Retina (tissue), 1 donor: Measurements from ENCODE around the gene HBP1.
"Not testable (repeated sequence)": the region's sequence is repeated elsewhere in the genome, so short reads cannot be mapped to it uniquely, and the experiment has no call there.

ENCODE experiments used
- DNase-seq: peaks from one replicate; pipeline ENCODE4 v3.0.0-alpha.2; 2016

HBP1 gene

GRCh38 chr7:107186240-107186639 is 17.4 kb downstream of the HBP1 start:
- DNase-seq, result no peak

GRCh38 chr7:107187774-107188173 is 19.0 kb downstream of the HBP1 start:
- DNase-seq, result no peak

GRCh38 chr7:107190090-107190489 is 21.3 kb downstream of the HBP1 start:
- DNase-seq, result no peak

GRCh38 chr7:107194052-107194451 is 25.2 kb downstream of the HBP1 start:
- DNase-seq, result no peak

GRCh38 chr7:107196834-107197610 is 28.2 kb downstream of the HBP1 start:
- no peak for DNase-seq

GRCh38 chr7:107201795-107202450 is 33.1 kb downstream of the HBP1 start:
- DNase-seq, result peak; percentile 44

GRCh38 chr7:107203607-107204006 is 34.8 kb downstream of the HBP1 start:
- DNase-seq, result no peak

- no peak for DNase-seq
Measured at GRCh38 chr7:107206136-107206535, 37.3 kb downstream of the HBP1 start.

GRCh38 chr7:107206706-107207105 is 37.9 kb downstream of the HBP1 start:
- no peak for DNase-seq

- no peak for DNase-seq
Measured at GRCh38 chr7:107207459-107207858, 38.7 kb downstream of the HBP1 start.

- no peak for DNase-seq
Measured at GRCh38 chr7:107208024-107208521, 39.3 kb downstream of the HBP1 start.

GRCh38 chr7:107208563-107208962 is 39.8 kb downstream of the HBP1 start:
- no peak for DNase-seq

- DNase-seq, result no peak
Measured at GRCh38 chr7:107209565-107209964, 40.8 kb downstream of the HBP1 start.

GRCh38 chr7:107210400-107210799 is 41.6 kb downstream of the HBP1 start:
- no peak for DNase-seq

GRCh38 chr7:107212725-107213124 is 43.9 kb downstream of the HBP1 start:
- DNase-seq, result no peak

GRCh38 chr7:107213193-107213788 is 44.5 kb downstream of the HBP1 start:
- DNase-seq, result no peak

- no peak for DNase-seq
Measured at GRCh38 chr7:107213945-107214344, 45.1 kb downstream of the HBP1 start.

- no peak for DNase-seq
Measured at GRCh38 chr7:107219563-107220244, 50.9 kb downstream of the HBP1 start.

GRCh38 chr7:107220356-107220755 is 51.6 kb downstream of the HBP1 start:
- DNase-seq, result no peak

- DNase-seq, result not testable (repeated sequence)
Measured at GRCh38 chr7:107220806-107221205, 52.0 kb downstream of the HBP1 start.

GRCh38 chr7:107224374-107225223 is 55.8 kb downstream of the HBP1 start:
- peak; percentile 67 for DNase-seq

- no peak for DNase-seq
Measured at GRCh38 chr7:107228291-107228690, 59.5 kb downstream of the HBP1 start.
